Kidney tubule cell (primary cell): ENCODE results near the gene SLC41A3.
"Not testable (repeated sequence)": the region's sequence is repeated elsewhere in the genome, so short reads cannot be mapped to it uniquely, and the experiment has no call there.

Experiments used
- DNase-seq: peaks from one replicate; pipeline ENCODE4 v3.0.0-alpha.2; 2018; ENCODE audit warnings: low spot score

Gene SLC41A3

GRCh38 chr3:125958511-125959316 lies 125.2 kb downstream of the SLC41A3 start:
- no peak for DNase-seq

GRCh38 chr3:125957674-125958510 lies 126.0 kb downstream of the SLC41A3 start:
- DNase-seq: no peak

- DNase-seq: not testable (repeated sequence)
Observed at GRCh38 chr3:125957020-125957419, 126.9 kb downstream of the SLC41A3 start.
